LNCaP clone FGC (cell line): ENCODE data around the gene PTGDS.

Experiments
- DNase-seq: peaks from one replicate; pipeline ENCODE4 v3.0.0-alpha.2; 2011; ENCODE audit warnings: low read depth
- H3K4me3 ChIP-seq: 2 replicates; pipeline ENCODE4 v1.5.1; 2011; ENCODE audit warnings: mild to moderate bottlenecking, low read depth, low read length, control low read depth
- TF ChIP-seq, protein P1 (sequence below): IDR thresholded peaks from 2 replicates; pipeline ENCODE4 v1.5.1; 2012; ENCODE audit warnings: mild to moderate bottlenecking; ENCODE audit not compliant: control insufficient read depth, insufficient read depth; ENCODE audit errors: extremely low read depth

The PTGDS gene

DNA sequence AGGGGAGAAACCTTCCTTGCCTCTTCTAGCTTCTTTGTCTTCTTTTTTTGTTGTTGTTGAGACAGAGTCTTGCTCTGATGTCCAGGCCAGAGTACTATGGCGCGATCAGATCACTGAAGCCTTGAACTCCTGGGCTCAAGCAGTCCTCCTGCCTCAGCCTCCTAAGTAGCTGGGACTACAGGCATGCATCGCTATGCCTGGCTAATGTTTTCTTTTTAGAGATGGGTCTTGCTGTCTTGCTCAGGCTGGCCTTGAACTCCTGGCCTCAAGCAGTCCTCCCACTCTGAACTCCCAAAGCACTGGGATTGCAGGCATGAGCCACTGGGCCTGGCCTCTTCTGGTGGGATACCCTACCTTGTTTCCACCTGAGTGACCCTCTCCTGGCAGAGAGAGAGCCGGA, 11.6 kb downstream of the PTGDS start:
- TF ChIP-seq, protein P1, sequence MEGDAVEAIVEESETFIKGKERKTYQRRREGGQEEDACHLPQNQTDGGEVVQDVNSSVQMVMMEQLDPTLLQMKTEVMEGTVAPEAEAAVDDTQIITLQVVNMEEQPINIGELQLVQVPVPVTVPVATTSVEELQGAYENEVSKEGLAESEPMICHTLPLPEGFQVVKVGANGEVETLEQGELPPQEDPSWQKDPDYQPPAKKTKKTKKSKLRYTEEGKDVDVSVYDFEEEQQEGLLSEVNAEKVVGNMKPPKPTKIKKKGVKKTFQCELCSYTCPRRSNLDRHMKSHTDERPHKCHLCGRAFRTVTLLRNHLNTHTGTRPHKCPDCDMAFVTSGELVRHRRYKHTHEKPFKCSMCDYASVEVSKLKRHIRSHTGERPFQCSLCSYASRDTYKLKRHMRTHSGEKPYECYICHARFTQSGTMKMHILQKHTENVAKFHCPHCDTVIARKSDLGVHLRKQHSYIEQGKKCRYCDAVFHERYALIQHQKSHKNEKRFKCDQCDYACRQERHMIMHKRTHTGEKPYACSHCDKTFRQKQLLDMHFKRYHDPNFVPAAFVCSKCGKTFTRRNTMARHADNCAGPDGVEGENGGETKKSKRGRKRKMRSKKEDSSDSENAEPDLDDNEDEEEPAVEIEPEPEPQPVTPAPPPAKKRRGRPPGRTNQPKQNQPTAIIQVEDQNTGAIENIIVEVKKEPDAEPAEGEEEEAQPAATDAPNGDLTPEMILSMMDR = no peak
- H3K4me3 ChIP-seq = no peak overlapping the region
- DNase-seq = no peak

DNA sequence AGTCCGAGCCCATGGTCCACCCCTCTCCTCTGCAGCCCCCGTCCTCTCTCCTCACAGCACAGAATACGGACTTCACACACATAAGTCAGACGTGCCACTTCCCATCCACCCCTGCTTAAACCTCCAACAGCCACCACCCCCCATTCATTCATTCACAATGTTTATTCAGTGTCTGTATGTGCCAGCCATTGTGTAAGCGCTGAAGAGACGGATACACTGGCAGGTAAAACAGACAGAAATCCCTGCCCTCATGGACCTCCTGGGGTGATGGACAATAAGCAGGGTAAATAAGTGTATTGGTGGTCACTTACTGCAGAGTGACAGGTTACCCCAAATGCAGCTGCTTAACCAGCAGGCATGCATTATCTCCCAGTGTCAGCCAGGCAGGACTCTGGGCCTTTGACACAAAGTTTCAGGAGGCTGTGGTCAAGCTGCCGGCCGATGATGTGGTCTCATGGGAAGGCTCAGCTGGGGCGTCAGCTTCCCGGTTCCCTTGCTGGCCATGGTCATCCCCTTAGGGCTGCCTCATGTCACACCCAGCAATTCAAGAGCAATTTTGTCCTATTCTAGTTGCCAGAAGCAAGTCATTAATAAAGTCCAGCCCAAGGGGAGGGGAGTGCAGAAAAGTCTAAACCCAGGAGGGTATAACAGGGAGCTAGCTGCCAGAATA, 13.1 kb downstream of the PTGDS start:
- TF ChIP-seq, protein P1 = no peak
- no peak for DNase-seq
- H3K4me3 ChIP-seq = no peak overlapping the region

DNA sequence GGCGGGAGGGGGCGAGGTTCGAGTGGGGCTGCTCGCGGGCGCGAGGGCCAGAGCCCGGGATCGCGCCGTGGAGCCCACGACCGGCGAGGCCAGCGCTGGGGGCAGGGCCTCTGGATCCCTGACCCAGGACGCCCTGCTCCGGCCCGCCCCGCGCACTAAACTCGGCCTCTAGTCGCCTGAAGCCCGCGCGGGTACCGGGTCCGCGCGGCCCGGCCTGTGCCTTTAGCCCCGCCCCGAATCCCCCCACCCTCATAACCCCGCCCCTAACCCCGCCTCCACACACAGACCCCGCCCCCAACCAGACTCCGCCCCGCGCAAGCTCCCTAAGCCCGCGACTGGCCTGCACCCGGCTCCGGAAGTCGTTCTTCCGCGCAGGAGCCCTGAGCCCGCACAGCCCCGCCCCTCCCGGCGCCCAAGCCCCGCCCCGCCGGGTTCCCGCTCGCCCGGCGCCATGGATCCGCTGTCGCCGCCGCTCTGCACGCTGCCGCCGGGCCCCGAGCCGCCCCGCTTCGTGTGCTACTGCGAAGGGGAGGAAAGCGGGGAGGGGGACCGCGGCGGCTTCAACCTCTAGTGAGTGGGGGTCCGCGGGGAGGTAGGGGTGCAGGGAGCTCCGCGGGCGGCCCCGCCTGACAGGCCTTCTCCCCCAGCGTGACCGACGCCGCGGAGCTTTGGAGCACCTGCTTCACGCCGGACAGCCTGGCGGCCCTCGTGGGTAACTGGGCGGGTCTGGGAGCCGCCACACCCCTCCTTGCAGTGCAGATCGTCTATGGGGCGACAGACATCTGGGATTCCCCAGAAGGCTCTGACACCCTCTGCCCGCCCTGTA, 14.9 kb downstream of the PTGDS start, which contains the start of gene PAXX:
Gene PAXX (plus strand): TSS at position 430 of the 826 bp plus-strand sequence. CDS start 22 bp downstream, at position 452.
- H3K4me3 ChIP-seq = peak within 1 kb of the TSS; percentile 92
- DNase-seq = peak; percentile 52
- TF ChIP-seq, protein P1 = no peak

DNA sequence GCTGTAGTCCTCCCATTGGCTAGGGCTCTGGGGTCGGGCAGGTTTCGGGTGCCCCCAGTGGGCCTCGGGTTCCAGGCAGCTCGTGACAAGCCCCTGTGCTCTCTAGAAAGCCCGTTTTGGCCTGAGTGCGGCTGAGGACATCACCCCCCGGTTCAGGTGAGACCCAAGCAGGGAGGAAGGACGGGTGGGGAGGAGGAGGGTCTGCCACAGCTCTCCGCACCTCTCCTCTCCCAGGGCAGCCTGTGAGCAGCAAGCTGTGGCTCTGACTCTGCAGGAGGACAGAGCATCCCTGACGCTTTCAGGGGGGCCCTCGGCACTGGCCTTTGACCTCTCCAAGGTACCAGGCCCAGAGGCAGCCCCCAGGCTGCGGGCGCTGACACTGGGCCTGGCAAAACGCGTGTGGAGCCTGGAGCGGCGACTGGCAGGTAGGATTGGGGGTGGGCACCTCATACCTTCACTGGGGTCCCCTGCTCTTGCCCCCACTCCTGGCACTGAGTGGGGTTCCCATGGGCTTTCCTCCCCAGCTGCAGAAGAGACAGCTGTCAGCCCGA, 15.6 kb downstream of the PTGDS start:
- TF ChIP-seq, protein P1 = no peak
- H3K4me3 ChIP-seq = peak overlapping the region; percentile 92
- no peak for DNase-seq

DNA sequence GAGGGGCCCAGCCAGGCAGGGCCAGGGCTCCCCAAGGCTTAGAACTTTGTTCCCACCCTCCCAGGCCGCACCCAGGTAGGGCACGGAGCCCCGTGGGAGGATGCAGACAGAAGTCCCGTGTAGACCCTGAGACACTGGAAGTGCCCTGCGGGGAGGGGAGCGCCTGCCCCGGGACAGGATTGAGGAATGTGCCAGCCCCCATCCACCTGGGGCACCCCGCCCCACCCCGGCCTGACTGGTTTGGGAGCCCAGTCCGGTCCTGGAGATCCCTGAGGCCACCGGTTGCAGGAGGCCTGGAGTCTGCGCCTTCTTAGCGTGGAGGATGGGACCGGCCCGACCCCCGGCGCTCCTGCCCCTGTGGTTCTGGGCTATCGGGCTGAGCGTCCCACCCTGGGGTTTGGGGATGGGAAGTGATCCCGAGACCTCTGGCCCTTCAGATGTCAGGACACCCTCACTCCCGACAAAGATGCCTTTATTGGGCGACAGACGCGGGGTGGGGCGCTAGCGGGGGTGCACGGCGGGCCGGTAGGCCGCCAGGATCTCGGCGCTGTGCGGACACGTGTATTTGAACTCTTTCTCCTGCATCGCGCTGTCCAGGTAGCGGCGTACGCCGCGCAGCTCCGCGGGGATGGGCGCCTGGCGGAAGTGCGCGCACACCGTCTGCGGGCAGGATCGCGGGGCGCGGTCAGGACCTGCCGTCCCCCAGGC, 17.0 kb downstream of the PTGDS start:
- TF ChIP-seq, protein P1 = no peak
- no peak overlapping the region for H3K4me3 ChIP-seq
- DNase-seq = no peak

DNA sequence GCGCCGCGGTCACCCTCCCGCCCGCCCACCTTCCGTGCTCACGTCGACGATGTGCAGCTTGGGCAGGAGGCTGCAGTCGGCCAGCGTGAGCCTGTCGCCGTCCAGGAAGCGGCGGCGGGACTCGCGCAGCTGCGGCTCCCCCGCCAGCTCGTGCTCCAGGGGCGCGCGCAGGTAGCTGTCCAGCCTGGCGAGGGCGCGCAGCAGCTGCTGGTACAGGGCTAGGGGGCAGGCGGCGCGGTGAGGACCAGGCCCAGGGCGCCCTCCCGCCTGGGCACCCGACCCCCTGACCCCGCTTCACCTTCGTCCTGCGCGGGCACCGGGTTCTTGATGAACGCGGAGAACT, 17.6 kb downstream of the PTGDS start:
- no peak overlapping the region for H3K4me3 ChIP-seq
- no peak for DNase-seq
- TF ChIP-seq, protein P1 = no peak
